ENCODE data around the gene CALU. TPM values are rescaled to one million over a fixed set of nuclear protein-coding genes. Genes with fewer than 3 reads are reported as not detected.

CALU gene
- total RNA-seq, 2 experiments from 2014 or later, result 28.4 to 29.9 TPM

DNA sequence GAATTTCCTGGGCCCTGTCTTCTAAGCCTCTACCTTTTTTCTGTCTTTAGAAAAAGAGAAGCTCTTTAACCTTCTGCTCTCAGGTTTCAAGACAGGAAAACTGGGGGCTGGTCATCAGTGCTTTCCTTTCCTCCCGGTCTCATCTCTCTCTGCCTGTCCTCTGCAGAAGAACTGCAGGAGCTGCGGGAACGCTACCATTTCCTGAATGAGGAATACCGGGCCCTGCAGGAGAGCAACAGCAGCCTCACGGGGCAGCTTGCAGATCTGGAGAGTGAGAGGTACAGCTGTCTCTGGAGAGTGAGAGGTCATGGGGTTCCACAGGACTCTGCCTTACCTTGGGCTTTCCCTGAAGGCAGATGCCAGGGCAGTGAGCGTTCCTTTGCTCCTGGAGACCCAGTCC, 65.3 kb downstream of the CALU start:
- Mint-ChIP-seq H3K36me3 (ENCODE audit: low read depth) (peaks cover 20% of the 10 kb centered on the region), H3K9me3 (no peaks in the 10 kb centered on the region), H3K27ac (no peak overlapping the region), H3K4me1 (ENCODE audit: low read depth) (no peaks in the 10 kb centered on the region), H3K4me3 (no peak overlapping the region), H3K27me3 (no peaks in the 10 kb centered on the region)
- ChIA-PET POLR2A (interaction anchor here (0.5 kb wide), 1 partner anchor 1445 kb away, joined by 3 read pairs; no protein-coding TSS in a partner anchor), CTCF (no interaction called here)
- Histone ChIP-seq H3K27me3 (ENCODE audit: control insufficient read depth in 1 of 2, insufficient read depth in 2 of 2, low read length in 2 of 2) (no peaks in the 10 kb centered on the region), H3K36me3 (ENCODE audit: insufficient read depth, low read length) (peaks cover 15% of the 10 kb centered on the region), H3K4me1 (ENCODE audit: insufficient read depth, low read length) (no peaks in the 10 kb centered on the region), H3K27ac (ENCODE audit: low read depth in 1 of 2, low read length in 2 of 2) (no peak overlapping the region), H3K4me3 (ENCODE audit: low read length) (no peak overlapping the region), H3K9me3 (ENCODE audit: control insufficient read depth in 1 of 2, insufficient read depth in 1 of 2, low read length in 2 of 2) (no peaks in the 10 kb centered on the region)
- TF ChIP-seq, protein P1, sequence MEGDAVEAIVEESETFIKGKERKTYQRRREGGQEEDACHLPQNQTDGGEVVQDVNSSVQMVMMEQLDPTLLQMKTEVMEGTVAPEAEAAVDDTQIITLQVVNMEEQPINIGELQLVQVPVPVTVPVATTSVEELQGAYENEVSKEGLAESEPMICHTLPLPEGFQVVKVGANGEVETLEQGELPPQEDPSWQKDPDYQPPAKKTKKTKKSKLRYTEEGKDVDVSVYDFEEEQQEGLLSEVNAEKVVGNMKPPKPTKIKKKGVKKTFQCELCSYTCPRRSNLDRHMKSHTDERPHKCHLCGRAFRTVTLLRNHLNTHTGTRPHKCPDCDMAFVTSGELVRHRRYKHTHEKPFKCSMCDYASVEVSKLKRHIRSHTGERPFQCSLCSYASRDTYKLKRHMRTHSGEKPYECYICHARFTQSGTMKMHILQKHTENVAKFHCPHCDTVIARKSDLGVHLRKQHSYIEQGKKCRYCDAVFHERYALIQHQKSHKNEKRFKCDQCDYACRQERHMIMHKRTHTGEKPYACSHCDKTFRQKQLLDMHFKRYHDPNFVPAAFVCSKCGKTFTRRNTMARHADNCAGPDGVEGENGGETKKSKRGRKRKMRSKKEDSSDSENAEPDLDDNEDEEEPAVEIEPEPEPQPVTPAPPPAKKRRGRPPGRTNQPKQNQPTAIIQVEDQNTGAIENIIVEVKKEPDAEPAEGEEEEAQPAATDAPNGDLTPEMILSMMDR (IDR thresholded peaks at IDR 0.05), result no peak
- no peak for DNase-seq
- no peak for ATAC-seq (ENCODE audit: poor library complexity)
- intact Hi-C loops (cut with DNase I, micrococcal nuclease), result no loop called here

DNA sequence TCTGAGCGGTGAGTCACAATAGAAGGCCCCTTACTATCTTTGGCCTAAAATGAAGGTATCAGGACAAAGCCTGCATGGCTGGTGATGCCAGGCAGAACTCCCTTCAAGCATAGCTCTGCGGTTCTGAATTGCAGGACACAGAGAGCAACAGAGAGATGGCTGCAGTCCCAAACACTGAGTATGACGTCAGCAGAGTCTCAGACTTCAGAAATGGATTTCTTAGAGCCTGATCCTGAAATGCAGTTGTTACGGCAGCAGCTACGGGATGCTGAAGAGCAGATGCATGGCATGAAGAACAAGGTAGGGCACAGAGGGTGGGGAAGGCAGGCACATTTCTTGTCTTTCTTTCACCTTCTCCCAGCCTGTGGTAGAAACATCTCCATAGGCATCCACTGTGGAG, 66.1 kb downstream of the CALU start:
- no peak overlapping the region for H3K4me3 Mint-ChIP-seq
- Histone ChIP-seq H3K4me1 (ENCODE audit: insufficient read depth, low read length) (no peaks in the 10 kb centered on the region), H3K27me3 (ENCODE audit: control insufficient read depth in 1 of 2, insufficient read depth in 2 of 2, low read length in 2 of 2) (no peaks in the 10 kb centered on the region), H3K36me3 (ENCODE audit: insufficient read depth, low read length) (peaks cover 15% of the 10 kb centered on the region), H3K27ac (ENCODE audit: low read depth in 1 of 2, low read length in 2 of 2) (no peak overlapping the region), H3K9me3 (ENCODE audit: control insufficient read depth in 1 of 2, insufficient read depth in 1 of 2, low read length in 2 of 2) (no peaks in the 10 kb centered on the region), H3K4me3 (ENCODE audit: low read length) (no peak overlapping the region)
- intact Hi-C loops (cut with DNase I, micrococcal nuclease), result no loop called here
- H3K4me1 Mint-ChIP-seq (ENCODE audit: low read depth), result no peaks in the 10 kb centered on the region
- H3K36me3 Mint-ChIP-seq (ENCODE audit: low read depth), result peaks cover 20% of the 10 kb centered on the region
- no peak for DNase-seq
- ChIA-PET CTCF (no interaction called here), POLR2A (no interaction called here)
- no peaks in the 10 kb centered on the region for H3K27me3 Mint-ChIP-seq
- no peaks in the 10 kb centered on the region for H3K9me3 Mint-ChIP-seq
- no peak overlapping the region for H3K27ac Mint-ChIP-seq
- TF ChIP-seq, protein P1 (IDR thresholded peaks at IDR 0.05), result no peak
- no peak for ATAC-seq (ENCODE audit: poor library complexity)

- no peaks in the 10 kb centered on the region for H3K9me3 Mint-ChIP-seq
- TF ChIP-seq, protein P1 (IDR thresholded peaks at IDR 0.05), result no peak
- ChIA-PET POLR2A (no interaction called here), CTCF (no interaction called here)
- Histone ChIP-seq H3K27ac (ENCODE audit: low read depth in 1 of 2, low read length in 2 of 2) (no peak overlapping the region), H3K36me3 (ENCODE audit: insufficient read depth, low read length) (peaks cover 15% of the 10 kb centered on the region), H3K9me3 (ENCODE audit: control insufficient read depth in 1 of 2, insufficient read depth in 1 of 2, low read length in 2 of 2) (no peaks in the 10 kb centered on the region), H3K4me1 (ENCODE audit: insufficient read depth, low read length) (no peaks in the 10 kb centered on the region), H3K4me3 (ENCODE audit: low read length) (no peak overlapping the region), H3K27me3 (ENCODE audit: control insufficient read depth in 1 of 2, insufficient read depth in 2 of 2, low read length in 2 of 2) (no peaks in the 10 kb centered on the region)
- peaks cover 12% of the 10 kb centered on the region for H3K36me3 Mint-ChIP-seq (ENCODE audit: low read depth)
- intact Hi-C loops (cut with DNase I, micrococcal nuclease), result no loop called here
- no peak for DNase-seq
- no peaks in the 10 kb centered on the region for H3K27me3 Mint-ChIP-seq
- no peak overlapping the region for H3K4me3 Mint-ChIP-seq
- H3K4me1 Mint-ChIP-seq (ENCODE audit: low read depth), result no peaks in the 10 kb centered on the region
- no peak overlapping the region for H3K27ac Mint-ChIP-seq
- no peak for ATAC-seq (ENCODE audit: poor library complexity)
Observed at GRCh38 chr7:128807191-128807590, 68.0 kb downstream of the CALU start.
